ENCODE data around the gene NAA11.

- no peak for TF ChIP-seq CTCF (conservative IDR thresholded peaks at IDR 0.05 in 1 of 2, IDR thresholded peaks at IDR 0.05 in 1 of 2; ENCODE audit: extremely low read depth in 1 of 2, insufficient read depth in 1 of 2, low read depth in 1 of 2, low read length in 2 of 2)
- TF ChIP-seq EZH2 (IDR thresholded peaks at IDR 0.05; ENCODE audit: borderline replicate concordance, low read length) = no peak
Measured at GRCh38 chr4:79315891-79316290, 10.0 kb downstream of the NAA11 start.
